ENCODE measurements around the gene CFAP300. TPM values are rescaled to one million over a fixed set of nuclear protein-coding genes. Genes with fewer than 3 reads are reported as not detected.

The CFAP300 gene
- total RNA-seq, 1 experiment from 2014 or later = 1.7 TPM

DNA sequence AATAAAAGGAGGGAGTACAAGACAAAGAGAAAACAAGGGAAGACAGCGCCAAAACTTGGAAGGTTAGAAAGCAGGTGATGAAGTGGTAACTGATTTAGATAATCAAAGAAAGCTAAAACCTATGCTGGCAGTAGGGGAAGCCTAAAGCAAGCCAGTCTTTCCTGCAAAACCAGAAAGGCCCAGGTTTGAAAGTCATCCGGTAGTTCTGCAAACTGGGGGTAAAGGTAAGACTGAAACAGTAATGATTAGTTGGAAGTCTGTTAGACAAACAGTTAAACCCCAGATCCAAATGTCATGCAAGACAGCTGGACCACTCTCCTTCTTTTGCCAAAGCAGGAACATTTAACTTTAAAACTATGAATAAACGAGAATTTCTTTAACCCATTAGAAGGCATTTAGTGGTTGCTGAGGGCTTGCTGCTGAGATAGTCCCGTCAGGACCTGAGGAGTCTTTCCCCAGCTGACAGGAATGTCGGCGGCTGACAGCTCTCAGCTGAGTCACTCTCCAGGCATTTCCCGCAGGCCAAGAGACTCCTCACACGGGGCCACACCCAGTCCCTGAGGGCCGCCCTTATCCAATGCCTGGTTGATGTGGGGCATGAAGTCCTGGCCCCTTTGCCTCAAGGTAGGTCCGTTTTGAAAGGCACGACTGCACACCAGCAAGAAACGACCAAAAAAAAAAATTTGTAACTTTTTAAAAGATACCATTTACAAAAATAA lies 36.3 kb upstream of the CFAP300 start:
- no peak overlapping the region for H2BK120ac ChIP-seq (ENCODE audit: low read depth, low read length, poor library complexity, severe bottlenecking)
- H3K14ac ChIP-seq (ENCODE audit: insufficient read depth, low read length) = no peak overlapping the region
- no peaks in the 10 kb centered on the region for H3K79me1 ChIP-seq (ENCODE audit: insufficient read depth, low read depth, low read length, poor library complexity, severe bottlenecking)
- no peaks in the 10 kb centered on the region for H3K9me3 ChIP-seq (ENCODE audit: control insufficient read depth, low read depth, low read length)
- H3T11ph ChIP-seq (ENCODE audit: low read length) = no peak overlapping the region
- H4K20me1 ChIP-seq (ENCODE audit: control insufficient read depth, insufficient read depth, insufficient read length) = no peaks in the 10 kb centered on the region
- no peak overlapping the region for H3K18ac ChIP-seq (ENCODE audit: insufficient read length, low read depth, low read length)
- no peak overlapping the region for H3K56ac ChIP-seq (ENCODE audit: insufficient read length, low read depth, low read length)
- no peaks in the 10 kb centered on the region for H3K79me2 ChIP-seq (ENCODE audit: insufficient read depth, low read length)
- H3K4ac ChIP-seq (ENCODE audit: low read depth, low read length) = no peak overlapping the region
- no peak overlapping the region for H3K4me3 Mint-ChIP-seq
- no peak overlapping the region for H2AFZ ChIP-seq (ENCODE audit: low read length)
- no peak overlapping the region for H4K91ac ChIP-seq (ENCODE audit: insufficient read length, low read depth, low read length)
- H3K23ac ChIP-seq (ENCODE audit: insufficient read length, low read depth, low read length) = no peak overlapping the region
- no peaks in the 10 kb centered on the region for H3K23me2 ChIP-seq (ENCODE audit: insufficient read length, low read depth, low read length, poor library complexity, severe bottlenecking)
- no peak overlapping the region for H2BK15ac ChIP-seq (ENCODE audit: low read depth, low read length)
- DNase-seq = peak; percentile 87
- H2BK20ac ChIP-seq (ENCODE audit: low read depth, low read length, poor library complexity, severe bottlenecking) = no peak overlapping the region
- H2AK5ac ChIP-seq (ENCODE audit: insufficient read length, low read length) = no peak overlapping the region
- H4K8ac ChIP-seq (replicated peaks; ENCODE audit: insufficient read length, low read depth, low read length) = no peak overlapping the region
- H3K4me2 ChIP-seq (ENCODE audit: insufficient read depth, insufficient read length, low read length) = no peak overlapping the region
- H3K9ac ChIP-seq (ENCODE audit: extremely low read depth, insufficient read length, low read length) = no peak overlapping the region
- no peaks in the 10 kb centered on the region; the same call in 1 of the 2 replicates for H3K4me1 ChIP-seq (ENCODE audit: insufficient read depth, low read length)
- no peak overlapping the region for H3K27ac ChIP-seq (ENCODE audit: insufficient read length, low read depth, low read length)
- H3K4me1 Mint-ChIP-seq = peaks cover 2 to 8% of the 10 kb centered on the region in 2 experiments; a peak in 2 of 4 replicates
- no peak overlapping the region for H3K27ac Mint-ChIP-seq
- WGBS (ENCODE audit: extremely low coverage, insufficient read length, low lambda C conversion rate) = no CpG with 5 or more reads among the region's 12 CpGs
- no peak overlapping the region for H2BK5ac ChIP-seq (ENCODE audit: insufficient read length, low read length)
- H3K9me3 Mint-ChIP-seq = no peaks in the 10 kb centered on the region
- no peaks in the 10 kb centered on the region; the same call in 1 of the 2 replicates for H3K27me3 Mint-ChIP-seq (ENCODE audit: low read depth)
- H2BK12ac ChIP-seq (ENCODE audit: insufficient read length, low read depth, low read length) = no peak overlapping the region
- no peaks in the 10 kb centered on the region for H3K36me3 Mint-ChIP-seq (ENCODE audit: insufficient read depth in 1 of 3, low read depth in 3 of 3)
- no peaks in the 10 kb centered on the region; the same call in 1 of the 2 replicates for H3K27me3 ChIP-seq (ENCODE audit: insufficient read depth, low read length)
- TF ChIP-seq, protein P1, sequence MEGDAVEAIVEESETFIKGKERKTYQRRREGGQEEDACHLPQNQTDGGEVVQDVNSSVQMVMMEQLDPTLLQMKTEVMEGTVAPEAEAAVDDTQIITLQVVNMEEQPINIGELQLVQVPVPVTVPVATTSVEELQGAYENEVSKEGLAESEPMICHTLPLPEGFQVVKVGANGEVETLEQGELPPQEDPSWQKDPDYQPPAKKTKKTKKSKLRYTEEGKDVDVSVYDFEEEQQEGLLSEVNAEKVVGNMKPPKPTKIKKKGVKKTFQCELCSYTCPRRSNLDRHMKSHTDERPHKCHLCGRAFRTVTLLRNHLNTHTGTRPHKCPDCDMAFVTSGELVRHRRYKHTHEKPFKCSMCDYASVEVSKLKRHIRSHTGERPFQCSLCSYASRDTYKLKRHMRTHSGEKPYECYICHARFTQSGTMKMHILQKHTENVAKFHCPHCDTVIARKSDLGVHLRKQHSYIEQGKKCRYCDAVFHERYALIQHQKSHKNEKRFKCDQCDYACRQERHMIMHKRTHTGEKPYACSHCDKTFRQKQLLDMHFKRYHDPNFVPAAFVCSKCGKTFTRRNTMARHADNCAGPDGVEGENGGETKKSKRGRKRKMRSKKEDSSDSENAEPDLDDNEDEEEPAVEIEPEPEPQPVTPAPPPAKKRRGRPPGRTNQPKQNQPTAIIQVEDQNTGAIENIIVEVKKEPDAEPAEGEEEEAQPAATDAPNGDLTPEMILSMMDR (conservative IDR thresholded peaks at IDR 0.05) = no peak
- H4K5ac ChIP-seq (ENCODE audit: insufficient read length, low read depth, low read length) = no peak overlapping the region
